Breast epithelium (tissue), 4 donors: ENCODE data around the gene GUK1. TPM values are rescaled to one million over a fixed set of nuclear protein-coding genes. Genes with fewer than 3 reads are reported as not detected.

ENCODE experiments used
- DNase-seq, 2 donors: peaks; one replicate each; pipeline ENCODE4 v3.0.0-alpha.2; 2019; ENCODE audit warnings: low spot score in 2 of 2
- H3K27ac ChIP-seq, 2 donors: fragments of 200-600 bp; sonication (generic) in 1 of 2; one replicate each; pipeline ENCODE4 v1.5.1; 2016 to 2019; ENCODE audit warnings: mild to moderate bottlenecking in 1 of 2
- H3K27me3 ChIP-seq, 2 donors: fragments of 200-600 bp; sonication (generic) in 1 of 2; one replicate each; pipeline versions ENCODE4 v1.5.1 to v1.6.0; 2017 to 2019; ENCODE audit warnings: control low read depth in 1 of 2, mild to moderate bottlenecking in 1 of 2
- H3K36me3 ChIP-seq: fragments of 200-600 bp; one replicate; pipeline ENCODE4 v1.5.1; 2019
- H3K4me1 ChIP-seq, 2 donors: fragments of 200-600 bp; sonication (generic); one replicate each; pipeline ENCODE4 v1.5.1; 2016 to 2019; ENCODE audit warnings: control low read depth in 1 of 2
- H3K4me3 ChIP-seq, 3 donors: fragments of 200-600 bp; sonication (generic); 1 replicate in 2 of 3; 2 replicates in 1 of 3; pipeline ENCODE4 v1.5.1; 2016 to 2019; ENCODE audit warnings: mild to moderate bottlenecking in 3 of 3, moderate library complexity in 2 of 3
- H3K9me3 ChIP-seq, 2 donors: fragments of 200-600 bp; sonication (generic) in 1 of 2; one replicate each; pipeline ENCODE4 v1.5.1; 2016 to 2019; ENCODE audit warnings: control low read depth in 1 of 2
- POLR2A ChIP-seq: fragments of 450-650 bp; IDR thresholded peaks from one replicate; pipeline ENCODE4 v1.6.1; 2016; ENCODE audit warnings: antibody characterized with exemption, mild to moderate bottlenecking, moderate library complexity
- POLR2AphosphoS5 ChIP-seq, 3 donors: sonication (generic); formaldehyde crosslinking; IDR thresholded peaks; one replicate each; pipeline ENCODE4 v1.6.1; 2017; ENCODE audit warnings: antibody characterized with exemption in 3 of 3
- intact Hi-C: fragments of 100-400 bp; cut with DNase I; formaldehyde crosslinking; loops from one replicate; pipeline ENCODE4 v1.15.1; 2023; ENCODE audit warnings: low total_unique reads
- total RNA-seq, 3 donors: library from RNA; depleted of rRNA; stranded (reverse); fragments of >200 nt; gene quantifications; one replicate each; pipeline ENCODE4 v1.1.0, GENCODE V29; 2016
- TF ChIP-seq, protein P1 (sequence below), 3 donors: fragments of 450-650 bp; IDR thresholded peaks; one replicate each; pipeline ENCODE4 v1.5.1; 2016 to 2017; ENCODE audit warnings: antibody characterized with exemption in 3 of 3, mild to moderate bottlenecking in 3 of 3, moderate library complexity in 3 of 3

Gene GUK1
- total RNA-seq, 3 donors from 2014 or later = 218 to 413 (median 333) TPM

DNA sequence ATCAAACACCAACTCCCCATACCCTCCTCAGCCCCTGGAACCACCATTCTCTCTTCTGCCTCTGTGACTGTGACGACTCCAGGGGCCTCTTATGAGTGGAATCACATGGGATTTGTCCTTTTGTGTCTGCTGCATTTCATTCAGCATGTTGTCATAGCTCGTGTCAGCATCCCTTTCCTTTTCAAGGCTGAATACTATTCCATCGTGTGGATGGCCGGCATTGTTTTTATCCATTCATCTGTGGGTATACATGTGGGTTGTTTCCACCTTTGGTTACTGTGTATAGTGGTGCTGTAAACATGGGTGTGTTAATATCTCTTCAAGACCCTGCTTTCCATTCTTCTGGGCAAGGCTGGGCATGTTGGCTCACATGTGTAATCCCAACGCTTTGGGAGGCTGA lies 50.7 kb downstream of the GUK1 start:
- Histone ChIP-seq H3K4me3 (no peak overlapping the region), H3K27me3 (no peaks in the 10 kb centered on the region), H3K4me1 (no peaks in the 10 kb centered on the region), H3K9me3 (no peaks in the 10 kb centered on the region), H3K27ac (no peak overlapping the region), H3K36me3 (no peaks in the 10 kb centered on the region)
- intact Hi-C loops = no loop called here
- TF ChIP-seq POLR2A (no peak), POLR2AphosphoS5 (IDR thresholded peaks at IDR 0.05) (no peak)
- TF ChIP-seq, protein P1, sequence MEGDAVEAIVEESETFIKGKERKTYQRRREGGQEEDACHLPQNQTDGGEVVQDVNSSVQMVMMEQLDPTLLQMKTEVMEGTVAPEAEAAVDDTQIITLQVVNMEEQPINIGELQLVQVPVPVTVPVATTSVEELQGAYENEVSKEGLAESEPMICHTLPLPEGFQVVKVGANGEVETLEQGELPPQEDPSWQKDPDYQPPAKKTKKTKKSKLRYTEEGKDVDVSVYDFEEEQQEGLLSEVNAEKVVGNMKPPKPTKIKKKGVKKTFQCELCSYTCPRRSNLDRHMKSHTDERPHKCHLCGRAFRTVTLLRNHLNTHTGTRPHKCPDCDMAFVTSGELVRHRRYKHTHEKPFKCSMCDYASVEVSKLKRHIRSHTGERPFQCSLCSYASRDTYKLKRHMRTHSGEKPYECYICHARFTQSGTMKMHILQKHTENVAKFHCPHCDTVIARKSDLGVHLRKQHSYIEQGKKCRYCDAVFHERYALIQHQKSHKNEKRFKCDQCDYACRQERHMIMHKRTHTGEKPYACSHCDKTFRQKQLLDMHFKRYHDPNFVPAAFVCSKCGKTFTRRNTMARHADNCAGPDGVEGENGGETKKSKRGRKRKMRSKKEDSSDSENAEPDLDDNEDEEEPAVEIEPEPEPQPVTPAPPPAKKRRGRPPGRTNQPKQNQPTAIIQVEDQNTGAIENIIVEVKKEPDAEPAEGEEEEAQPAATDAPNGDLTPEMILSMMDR (IDR thresholded peaks at IDR 0.05) = no peak
- DNase-seq = no peak

DNA sequence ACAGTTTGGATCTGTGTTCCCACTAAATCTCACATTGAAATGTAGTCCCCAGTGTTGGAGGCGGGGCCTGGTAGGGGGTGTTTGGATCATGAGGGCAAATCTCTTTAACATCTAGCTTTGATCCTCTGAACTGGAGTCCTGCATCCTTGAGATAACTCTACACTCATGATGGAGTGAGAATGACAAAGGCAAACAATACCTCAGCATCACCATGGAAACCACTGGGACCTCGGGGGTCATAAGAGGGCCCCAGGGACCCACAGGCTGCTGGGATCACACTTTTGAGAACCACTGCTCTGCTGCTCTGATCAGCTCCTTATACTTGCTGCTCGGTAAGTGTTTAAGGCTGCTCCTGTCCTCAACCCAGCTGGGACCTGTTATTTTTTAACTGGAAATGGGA lies 54.4 kb downstream of the GUK1 start:
- intact Hi-C loops = no loop called here
- H3K4me1 ChIP-seq = no peaks in the 10 kb centered on the region
- TF ChIP-seq, protein P1 (IDR thresholded peaks at IDR 0.05) = no peak
- TF ChIP-seq POLR2A (no peak), POLR2AphosphoS5 (IDR thresholded peaks at IDR 0.05) (no peak)

DNA sequence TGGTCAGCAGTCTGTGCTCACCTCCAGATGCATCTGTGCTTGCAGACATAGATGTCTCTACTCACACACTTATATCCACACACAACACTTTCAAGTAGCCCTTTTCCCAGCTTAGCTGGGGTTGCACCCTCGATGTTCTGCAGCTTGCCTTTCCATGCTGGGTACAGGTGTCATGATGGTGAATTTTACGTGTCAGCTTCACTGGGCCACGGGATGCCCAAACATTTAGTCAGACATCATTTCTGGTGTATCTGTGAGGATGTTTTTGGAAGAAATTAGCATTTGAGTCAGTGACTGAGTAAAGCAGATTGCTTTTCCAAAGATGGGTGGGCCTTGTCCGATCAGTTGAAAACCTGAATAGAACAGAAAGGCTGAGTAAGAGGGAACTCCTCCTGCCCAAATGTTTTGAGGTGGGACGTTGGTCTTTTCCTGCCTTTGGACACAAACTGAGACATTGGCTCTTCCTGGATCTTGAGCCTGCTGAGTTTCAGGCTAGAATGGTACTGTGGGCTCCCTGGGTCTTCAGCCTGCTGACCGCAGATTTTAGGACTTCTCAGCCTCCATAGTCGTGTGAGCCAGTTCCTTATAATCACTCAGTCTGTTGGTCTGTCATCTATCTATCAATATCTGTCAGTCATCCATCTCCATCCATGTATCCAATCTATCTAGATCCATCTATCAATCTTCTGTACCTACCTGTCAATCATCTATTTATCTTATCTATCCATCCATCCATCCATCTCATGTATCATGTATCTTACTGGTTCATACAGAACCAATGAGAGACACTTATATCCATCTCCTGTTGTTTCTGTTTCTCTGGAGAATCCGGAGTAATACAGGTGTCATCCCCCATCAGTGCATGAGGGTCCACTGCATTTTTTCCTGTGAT lies 55.1 kb downstream of the GUK1 start:
- DNase-seq = no peak
- Histone ChIP-seq H3K9me3 (peaks cover 17 to 19% of the 10 kb centered on the region in 2 donors), H3K36me3 (no peaks in the 10 kb centered on the region), H3K4me1 (no peaks in the 10 kb centered on the region), H3K4me3 (no peak overlapping the region), H3K27ac (no peak overlapping the region), H3K27me3 (no peaks in the 10 kb centered on the region)
- intact Hi-C loops = no loop called here
- TF ChIP-seq, protein P1 (IDR thresholded peaks at IDR 0.05) = no peak
- TF ChIP-seq POLR2A (no peak), POLR2AphosphoS5 (IDR thresholded peaks at IDR 0.05) (no peak)

More for the DNA sequence above, 54.4 kb downstream of the GUK1 start:
- no peaks in the 10 kb centered on the region for H3K27me3 ChIP-seq
- no peak for DNase-seq
- H3K9me3 ChIP-seq = peaks cover 12% of the 10 kb centered on the region in 2 donors
- H3K36me3 ChIP-seq = no peaks in the 10 kb centered on the region
- H3K27ac ChIP-seq = no peak overlapping the region
- no peak overlapping the region for H3K4me3 ChIP-seq

DNA sequence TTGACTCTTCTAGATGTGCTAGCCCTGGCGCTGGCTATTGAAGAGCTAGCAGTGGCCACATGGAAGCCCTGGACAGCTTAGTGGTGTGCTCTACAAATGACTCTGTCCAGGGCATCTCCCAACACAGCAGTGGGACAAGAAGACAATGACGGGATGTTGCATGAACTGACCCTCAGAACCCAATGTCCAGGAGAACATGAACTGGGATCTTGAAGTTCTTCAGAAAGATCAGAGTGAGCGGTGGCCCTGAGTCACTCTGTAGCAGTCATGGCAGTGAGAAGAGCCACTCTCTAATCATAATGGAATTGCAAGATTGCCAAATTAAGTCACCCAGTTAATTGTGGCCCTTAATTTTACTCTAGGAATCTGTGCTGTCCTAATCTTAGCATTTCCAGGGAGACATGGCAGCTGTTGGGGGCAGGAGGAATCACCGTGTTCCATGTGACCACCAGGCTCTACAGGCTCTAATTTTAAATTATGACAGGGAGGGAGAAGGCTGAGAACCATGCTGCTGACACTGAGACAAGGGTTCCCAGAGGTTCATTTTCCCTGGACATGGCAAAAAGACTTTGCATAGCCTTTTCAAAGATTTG lies 57.6 kb downstream of the GUK1 start:
- DNase-seq = no peak
- H3K9me3 ChIP-seq = peaks cover 17 to 19% of the 10 kb centered on the region in 2 donors
- H3K36me3 ChIP-seq = no peaks in the 10 kb centered on the region
- intact Hi-C loops = no loop called here
- no peaks in the 10 kb centered on the region for H3K4me1 ChIP-seq
- no peak overlapping the region for H3K4me3 ChIP-seq
- TF ChIP-seq POLR2A (no peak), POLR2AphosphoS5 (IDR thresholded peaks at IDR 0.05) (no peak)
- TF ChIP-seq, protein P1 (IDR thresholded peaks at IDR 0.05) = no peak
- H3K27ac ChIP-seq = no peak overlapping the region
- no peaks in the 10 kb centered on the region for H3K27me3 ChIP-seq

Other genes starting within 250 kb of the GUK1 start
- 1 to 10 TPM; 1.1 to 2.5 (median 1.3) TPM for gene WNT9A, start 192.3 kb upstream of the GUK1 start, total RNA-seq
- under 1 TPM in 1 of 3 donors, not detected in 2; 0.29 TPM for gene WNT3A, start 133.3 kb upstream of the GUK1 start, total RNA-seq
- 100 to 1,000 TPM; 263 to 295 (median 292) TPM for gene ARF1, start 57.6 kb upstream of the GUK1 start, total RNA-seq
- gene C1orf35, start 37.0 kb upstream of the GUK1 start, total RNA-seq = 10 to 100 TPM; 11.5 to 17.0 (median 15.7) TPM
- gene MRPL55, start 31.0 kb upstream of the GUK1 start, total RNA-seq = 100 to 1,000 TPM in 2 of 3 donors, 10 to 100 TPM in 1; 76.4 to 108 (median 102) TPM
- 1 to 10 TPM; 1.3 TPM for gene GJC2, start 9.7 kb downstream of the GUK1 start, total RNA-seq
- 1 to 10 TPM; 3.4 to 4.1 (median 3.9) TPM for gene IBA57, start 25.5 kb downstream of the GUK1 start, total RNA-seq
- gene OBSCN, start 67.8 kb downstream of the GUK1 start, total RNA-seq = 10 to 100 TPM in 2 of 3 donors, 1 to 10 TPM in 1; 3.0 to 40.0 (median 27.9) TPM